Effector memory CD8-positive, alpha-beta T cell (primary cell): Measurements from ENCODE around the gene AHNAK.
"Not testable (repeated sequence)": the region's sequence is repeated elsewhere in the genome, so short reads cannot be mapped to it uniquely, and the experiment has no call there.

Experiments
- ATAC-seq: fragments of 150-1000 bp; cut with Tn5 transposase; replicated peaks from 2 replicates; pipeline ENCODE4 v1.10.0; 2021; ENCODE audit warnings: mild to moderate bottlenecking, moderate library complexity
- DNase-seq, 3 experiments: peaks; one replicate each; pipeline ENCODE4 v3.0.0; 2021
- H3K27ac Mint-ChIP-seq, 2 donors: one replicate each; pipeline ENCODE4 v1.8.0; 2022; ENCODE audit warnings: mild to moderate bottlenecking in 2 of 2, mixed read lengths in 2 of 2, moderate library complexity in 2 of 2
- H3K27me3 Mint-ChIP-seq, 2 donors: one replicate each; pipeline ENCODE4 v1.8.0; 2022; ENCODE audit warnings: mixed read lengths in 2 of 2
- H3K36me3 Mint-ChIP-seq: one replicate; pipeline ENCODE4 v1.8.0; 2022; ENCODE audit warnings: mild to moderate bottlenecking, moderate library complexity, mixed read lengths; ENCODE audit not compliant: insufficient read depth
- H3K4me1 Mint-ChIP-seq, 2 donors: one replicate each; pipeline ENCODE4 v1.8.0; 2022; ENCODE audit warnings: low read depth in 2 of 2, mixed read lengths in 2 of 2
- H3K4me3 Mint-ChIP-seq, 2 donors: one replicate each; pipeline ENCODE4 v1.8.0; 2022; ENCODE audit warnings: mild to moderate bottlenecking in 2 of 2, mixed read lengths in 2 of 2, moderate library complexity in 2 of 2
- H3K9me3 Mint-ChIP-seq, 2 donors: one replicate each; pipeline ENCODE4 v1.8.0; 2022; ENCODE audit warnings: mixed read lengths in 2 of 2

The AHNAK gene

GRCh38 chr11:62553080-62553838, 6.7 kb upstream of the AHNAK start:
- Mint-ChIP-seq H3K36me3 (peaks cover 75% of the 10 kb centered on the region), H3K27ac (peak overlapping the region; percentile 93 to 100), H3K4me3 (peak overlapping the region; percentile 83 to 85), H3K4me1 (peaks cover 72 to 77% of the 10 kb centered on the region in 2 donors), H3K9me3 (no peaks in the 10 kb centered on the region), H3K27me3 (no peaks in the 10 kb centered on the region)
- DNase-seq (peak; percentile 51 to 65 (median 53)), ATAC-seq (peak; percentile 3)

GRCh38 chr11:62552485-62553079, 6.0 kb upstream of the AHNAK start:
- Mint-ChIP-seq H3K4me3 (peak overlapping the region; percentile 83 to 85), H3K4me1 (peaks cover 72 to 78% of the 10 kb centered on the region in 2 donors), H3K36me3 (peaks cover 70% of the 10 kb centered on the region), H3K27ac (peak overlapping the region; percentile 93 to 100), H3K27me3 (no peaks in the 10 kb centered on the region), H3K9me3 (no peaks in the 10 kb centered on the region)
- DNase-seq (no peak), ATAC-seq (no peak)

- not testable (repeated sequence) for DNase-seq, H3K9me3 Mint-ChIP-seq, ATAC-seq, H3K27me3 Mint-ChIP-seq
- H3K27ac Mint-ChIP-seq: peak overlapping the region; percentile 93 to 100
- H3K36me3 Mint-ChIP-seq: peaks cover 70% of the 10 kb centered on the region
- H3K4me3 Mint-ChIP-seq: peak overlapping the region in 1 of 2 donors; percentile 85
- peaks cover 55 to 61% of the 10 kb centered on the region in 2 donors for H3K4me1 Mint-ChIP-seq
Observed at GRCh38 chr11:62550478-62550877, 3.9 kb upstream of the AHNAK start.

GRCh38 chr11:62548545-62549335, 2.1 kb upstream of the AHNAK start:
- Mint-ChIP-seq H3K27ac (peak overlapping the region in 1 of 2 donors; percentile 100), H3K4me1 (peaks cover 52 to 57% of the 10 kb centered on the region in 2 donors), H3K4me3 (peak overlapping the region in 1 of 2 donors; percentile 98), H3K9me3 (no peaks in the 10 kb centered on the region), H3K27me3 (no peaks in the 10 kb centered on the region), H3K36me3 (peaks cover 71% of the 10 kb centered on the region)
- ATAC-seq (no peak), DNase-seq (no peak)

- Mint-ChIP-seq H3K27me3 (no peaks in the 10 kb centered on the region), H3K36me3 (peaks cover 71% of the 10 kb centered on the region), H3K9me3 (no peaks in the 10 kb centered on the region), H3K4me1 (peaks cover 51 to 58% of the 10 kb centered on the region in 2 donors), H3K27ac (peak overlapping the region; percentile 97 to 99), H3K4me3 (peak overlapping the region; percentile 96 to 98)
- DNase-seq (no peak), ATAC-seq (no peak)
Observed at GRCh38 chr11:62547691-62548281, 1.2 kb upstream of the AHNAK start.

- H3K36me3 Mint-ChIP-seq: peaks cover 71% of the 10 kb centered on the region
- DNase-seq (no peak), ATAC-seq (no peak)
- H3K27me3 Mint-ChIP-seq: no peaks in the 10 kb centered on the region
- H3K27ac Mint-ChIP-seq: peak overlapping the region; percentile 97 to 99
- H3K4me1 Mint-ChIP-seq: peaks cover 51 to 56% of the 10 kb centered on the region in 2 donors
- H3K4me3 Mint-ChIP-seq: peak overlapping the region; percentile 96 to 98
- no peaks in the 10 kb centered on the region for H3K9me3 Mint-ChIP-seq
Observed at GRCh38 chr11:62546929-62547625, 471 bp upstream of the AHNAK start.

- no peaks in the 10 kb centered on the region for H3K9me3 Mint-ChIP-seq
- DNase-seq (peak; percentile 37 to 46 (median 42)), ATAC-seq (peak; percentile 14)
- H3K36me3 Mint-ChIP-seq: peaks cover 71% of the 10 kb centered on the region
- H3K4me1 Mint-ChIP-seq: peaks cover 53 to 56% of the 10 kb centered on the region in 2 donors
- H3K27ac Mint-ChIP-seq: peak overlapping the region; percentile 97 to 99
- no peaks in the 10 kb centered on the region for H3K27me3 Mint-ChIP-seq
- H3K4me3 Mint-ChIP-seq: peak overlapping the region; percentile 96 to 98
Observed at GRCh38 chr11:62545437-62546243, 966 bp downstream of the AHNAK start.

- H3K4me3 Mint-ChIP-seq: peak overlapping the region; percentile 96 to 98
- peaks cover 56 to 59% of the 10 kb centered on the region in 2 donors for H3K4me1 Mint-ChIP-seq
- H3K9me3 Mint-ChIP-seq: no peaks in the 10 kb centered on the region
- H3K27me3 Mint-ChIP-seq: no peaks in the 10 kb centered on the region
- H3K27ac Mint-ChIP-seq: peak overlapping the region; percentile 97 to 99
- DNase-seq: peak in 2 of 3 experiments; percentile 31 to 34
- ATAC-seq: peak; percentile 4
- H3K36me3 Mint-ChIP-seq: peaks cover 78% of the 10 kb centered on the region
Observed at GRCh38 chr11:62544581-62545436, 1.8 kb downstream of the AHNAK start.

- Mint-ChIP-seq H3K9me3 (no peaks in the 10 kb centered on the region), H3K4me1 (peaks cover 65% of the 10 kb centered on the region in 2 donors), H3K27ac (peak overlapping the region; percentile 97 to 99), H3K36me3 (peaks cover 88% of the 10 kb centered on the region), H3K4me3 (peak overlapping the region; percentile 96 to 98), H3K27me3 (no peaks in the 10 kb centered on the region)
- ATAC-seq: no peak
- no peak for DNase-seq
Observed at GRCh38 chr11:62543680-62544444, 2.7 kb downstream of the AHNAK start.

GRCh38 chr11:62542750-62543567, 3.6 kb downstream of the AHNAK start:
- peak; percentile 69 to 72 (median 70) for DNase-seq
- peaks cover 97% of the 10 kb centered on the region for H3K36me3 Mint-ChIP-seq

More at GRCh38 chr11:62542750-62543567, 3.6 kb downstream of the AHNAK start:
- peaks cover 70% of the 10 kb centered on the region in 2 donors for H3K4me1 Mint-ChIP-seq
- H3K4me3 Mint-ChIP-seq: peak overlapping the region; percentile 96 to 98
- H3K27ac Mint-ChIP-seq: peak overlapping the region; percentile 97 to 99
- no peaks in the 10 kb centered on the region for H3K27me3 Mint-ChIP-seq
- no peaks in the 10 kb centered on the region for H3K9me3 Mint-ChIP-seq
- ATAC-seq: peak; percentile 58
